Measurements from ENCODE around the gene QKI.

- no peak for TF ChIP-seq CTCF (conservative IDR thresholded peaks at IDR 0.05)
- no peak for TF ChIP-seq EZH2 (IDR thresholded peaks at IDR 0.05; ENCODE audit: low read depth)
Observed at GRCh38 chr6:163459536-163459935, 45.0 kb downstream of the QKI start.

Measured in PC-9 (cell line).